Fibroblast of villous mesenchyme (primary cell): ENCODE results near the gene NUDT9. TPM values are rescaled to one million over a fixed set of nuclear protein-coding genes. Genes with fewer than 3 reads are reported as not detected.

ENCODE experiments used
- DNase-seq: peaks from one replicate; pipeline ENCODE4 v3.0.0-alpha.2; 2010; ENCODE audit warnings: low read depth
- H3K4me3 ChIP-seq: 2 replicates; pipeline ENCODE4 v1.5.1; 2011; ENCODE audit warnings: low read depth, mild to moderate bottlenecking, low read length
- CTCF ChIP-seq: IDR thresholded peaks from 2 replicates; pipeline ENCODE4 v1.5.1; 2012; ENCODE audit warnings: low read depth, mild to moderate bottlenecking, low read length; ENCODE audit not compliant: insufficient read depth
- total RNA-seq: library from RNA; depleted of rRNA; stranded (reverse); fragments of >200 nt; gene quantifications from 2 replicates; pipeline ENCODE4 v1.2.3, GENCODE V29; 2012

Gene NUDT9
- total RNA-seq, 1 donor, result 13.8 TPM

GRCh38 chr4:87425711-87426110 is 3.3 kb downstream of the NUDT9 start:
- H3K4me3 ChIP-seq, result no peak overlapping the region
- no peak for DNase-seq
- no peak for TF ChIP-seq CTCF

GRCh38 chr4:87426865-87427517 is 4.6 kb downstream of the NUDT9 start:
- no peak overlapping the region for H3K4me3 ChIP-seq
- no peak for DNase-seq
- no peak for TF ChIP-seq CTCF

- H3K4me3 ChIP-seq, result no peak overlapping the region
- no peak for DNase-seq
- TF ChIP-seq CTCF, result no peak
Measured at GRCh38 chr4:87427518-87427868, 5.1 kb downstream of the NUDT9 start.

- TF ChIP-seq CTCF, result no peak
- DNase-seq, result no peak
- H3K4me3 ChIP-seq, result no peak overlapping the region
Measured at GRCh38 chr4:87428979-87429378, 6.6 kb downstream of the NUDT9 start.

- no peak for DNase-seq
- H3K4me3 ChIP-seq, result no peak overlapping the region
- TF ChIP-seq CTCF, result no peak
Measured at GRCh38 chr4:87430038-87430437, 7.7 kb downstream of the NUDT9 start.

GRCh38 chr4:87433342-87433741 is 11.0 kb downstream of the NUDT9 start:
- H3K4me3 ChIP-seq, result no peak overlapping the region
- no peak for TF ChIP-seq CTCF
- no peak for DNase-seq

- DNase-seq, result no peak
- H3K4me3 ChIP-seq, result no peak overlapping the region
- no peak for TF ChIP-seq CTCF
Measured at GRCh38 chr4:87442889-87443288, 20.5 kb downstream of the NUDT9 start.
